HepG2 (cell line): Measurements from ENCODE around the gene SKIC2.
"Not testable (repeated sequence)": the region's sequence is repeated elsewhere in the genome, so short reads cannot be mapped to it uniquely, and the experiment has no call there.

Experiments used
- KDM1A ChIP-seq: IDR thresholded peaks from 2 replicates; pipeline ENCODE4 v1.6.1; 2016; ENCODE audit warnings: missing compliant biosample characterization
- KDM4B ChIP-seq: sonication (generic); formaldehyde crosslinking; IDR thresholded peaks from 2 replicates; pipeline ENCODE4 v1.4.0; 2020; ENCODE audit warnings: missing genetic modification reagents
- POLR2A ChIP-seq, 2 experiments: IDR thresholded peaks; 2 replicates each; pipeline ENCODE4 v1.6.1; 2011; ENCODE audit warnings: low read depth in 2 of 2, low read length in 2 of 2, mild to moderate bottlenecking in 1 of 2, moderate library complexity in 1 of 2; ENCODE audit not compliant: insufficient read depth in 1 of 2
- TBL1XR1 ChIP-seq: fragments of 150-350 bp; IDR thresholded peaks from 2 replicates; pipeline ENCODE4 v1.6.1; 2014; ENCODE audit warnings: borderline replicate concordance, low read length; ENCODE audit not compliant: partially characterized antibody
- ZNF549 ChIP-seq: sonication (generic); formaldehyde crosslinking; IDR thresholded peaks from 2 replicates; pipeline ENCODE4 v1.5.0; 2020; ENCODE audit warnings: missing genetic modification reagents

DNA sequence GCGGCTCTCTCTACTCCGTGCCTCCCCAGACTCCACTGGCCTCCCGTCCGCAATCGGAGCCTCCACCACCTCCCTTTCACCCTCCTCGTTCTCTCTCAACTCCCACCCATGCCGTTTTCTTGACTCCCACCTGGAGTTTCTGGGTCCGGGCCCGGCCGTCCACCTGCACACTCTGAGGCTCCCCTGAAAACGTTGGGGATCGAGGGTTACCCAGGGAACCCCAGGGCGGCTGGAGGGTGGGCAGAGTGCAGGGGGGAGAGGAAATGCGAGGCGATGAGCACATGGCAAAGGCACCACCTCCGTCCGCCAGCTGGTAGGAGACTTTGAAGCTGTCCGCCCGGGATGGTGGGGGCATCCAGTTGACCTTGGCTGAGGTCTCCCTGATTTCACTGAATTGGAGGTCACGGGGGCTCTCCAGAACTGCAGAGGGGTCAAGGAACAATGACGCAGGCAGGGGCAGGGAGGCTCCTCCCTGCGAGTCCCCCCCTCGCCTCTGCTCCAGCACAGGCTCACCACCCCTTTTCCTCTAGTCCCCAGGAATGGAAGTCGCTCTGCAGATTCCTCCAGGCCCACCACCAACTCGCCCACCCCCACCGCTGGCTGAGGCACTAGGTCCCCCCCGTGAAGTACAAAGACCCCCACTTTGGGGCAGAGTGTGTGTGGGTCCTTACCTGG, 52.0 kb downstream of the SKIC2 start:
- not testable (repeated sequence) for TF ChIP-seq TBL1XR1; KDM1A (CRISPR knock-in tag); POLR2A (IDR thresholded peaks at IDR 0.05; ENCODE audit: insufficient read depth in 1 of 2, low read depth in 2 of 2, low read length in 2 of 2); ZNF549 (CRISPR knock-in tag); KDM4B (CRISPR knock-in tag)
